ENCODE data around the gene TRPM1. TPM values are rescaled to one million over a fixed set of nuclear protein-coding genes. Genes with fewer than 3 reads are reported as not detected.

TRPM1 gene
- total and polyA plus RNA-seq, 12 donors: 0.34 TPM; not detected in 11

DNA sequence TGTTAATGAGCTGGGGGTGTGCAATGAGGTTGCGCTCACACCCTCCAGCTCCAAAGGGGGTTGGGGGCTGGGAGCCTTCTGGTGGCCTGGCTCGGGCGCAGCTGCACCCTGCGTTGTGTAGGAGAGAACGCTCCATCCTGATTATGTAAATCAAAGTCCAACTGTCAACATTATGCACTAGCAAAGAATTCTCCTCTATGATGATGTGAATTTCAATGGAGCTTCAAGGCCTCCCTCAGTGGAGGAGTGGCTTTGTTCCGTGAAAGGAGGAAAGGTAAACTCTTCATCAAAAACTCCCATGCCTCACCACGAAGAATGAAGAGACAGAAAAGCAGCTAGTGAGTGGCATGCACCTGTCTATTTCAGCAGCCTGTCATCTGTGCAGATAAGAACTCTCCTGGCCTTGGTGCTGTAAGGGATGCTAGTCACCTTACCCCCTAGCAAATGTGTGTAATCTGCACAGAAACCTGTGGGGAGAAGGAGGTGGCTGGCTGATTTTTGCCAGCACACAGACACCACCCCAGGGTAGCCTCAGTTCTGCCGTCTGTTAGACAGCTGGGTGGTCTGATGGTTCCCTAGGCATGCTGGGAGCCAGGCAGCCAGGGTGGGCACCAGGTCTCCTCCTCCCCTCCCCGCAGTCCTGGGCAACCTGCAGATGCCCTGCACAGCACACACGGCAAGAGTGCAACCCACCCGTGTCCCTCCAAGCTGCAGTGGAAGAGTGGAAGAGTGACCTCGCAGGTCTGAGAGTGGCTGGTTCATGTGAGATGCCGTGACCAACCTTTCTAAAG lies 47.0 kb upstream of the TRPM1 start:
- Histone ChIP-seq H3K9me3 (replicated peaks in 1 of 3) (no peaks in the 10 kb centered on the region), H3K4me1 (replicated peaks in 1 of 2) (no peaks in the 10 kb centered on the region), H3K27me3 (no peaks in the 10 kb centered on the region), H3K36me3 (replicated peaks in 1 of 2) (no peaks in the 10 kb centered on the region), H3K27ac (no peak overlapping the region), H3K4me3 (no peak overlapping the region)
- 45 to 67% (median 53%) methylated on average over 10 to 13 of the region's 13 CpGs for WGBS, 4 donors
- TF ChIP-seq, protein P1, sequence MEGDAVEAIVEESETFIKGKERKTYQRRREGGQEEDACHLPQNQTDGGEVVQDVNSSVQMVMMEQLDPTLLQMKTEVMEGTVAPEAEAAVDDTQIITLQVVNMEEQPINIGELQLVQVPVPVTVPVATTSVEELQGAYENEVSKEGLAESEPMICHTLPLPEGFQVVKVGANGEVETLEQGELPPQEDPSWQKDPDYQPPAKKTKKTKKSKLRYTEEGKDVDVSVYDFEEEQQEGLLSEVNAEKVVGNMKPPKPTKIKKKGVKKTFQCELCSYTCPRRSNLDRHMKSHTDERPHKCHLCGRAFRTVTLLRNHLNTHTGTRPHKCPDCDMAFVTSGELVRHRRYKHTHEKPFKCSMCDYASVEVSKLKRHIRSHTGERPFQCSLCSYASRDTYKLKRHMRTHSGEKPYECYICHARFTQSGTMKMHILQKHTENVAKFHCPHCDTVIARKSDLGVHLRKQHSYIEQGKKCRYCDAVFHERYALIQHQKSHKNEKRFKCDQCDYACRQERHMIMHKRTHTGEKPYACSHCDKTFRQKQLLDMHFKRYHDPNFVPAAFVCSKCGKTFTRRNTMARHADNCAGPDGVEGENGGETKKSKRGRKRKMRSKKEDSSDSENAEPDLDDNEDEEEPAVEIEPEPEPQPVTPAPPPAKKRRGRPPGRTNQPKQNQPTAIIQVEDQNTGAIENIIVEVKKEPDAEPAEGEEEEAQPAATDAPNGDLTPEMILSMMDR (IDR thresholded peaks at IDR 0.05): no peak
- TF ChIP-seq POLR2A (IDR thresholded peaks at IDR 0.05): no peak
- peak in 1 of 7 donors; percentile 14 for DNase-seq
- intact Hi-C loops (cut with DNase I): no loop called here

DNA sequence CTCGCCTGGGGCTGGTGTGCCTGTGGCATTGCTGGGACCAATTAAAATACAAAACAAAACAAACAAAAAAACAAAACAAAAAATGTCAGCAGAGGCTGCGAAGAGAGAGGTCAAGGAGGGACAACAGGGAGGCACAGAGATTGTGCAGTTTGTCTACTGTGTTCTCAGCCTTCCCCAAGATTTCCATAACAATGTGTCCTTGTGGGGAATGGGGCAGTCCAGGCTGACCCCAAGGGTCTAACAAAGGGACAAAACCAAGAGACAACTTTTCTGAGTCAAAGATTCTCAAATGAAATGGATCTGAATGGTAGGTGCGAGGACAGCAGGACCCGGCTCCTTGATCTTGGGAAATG lies 46.4 kb upstream of the TRPM1 start:
- Histone ChIP-seq H3K27ac (no peak overlapping the region), H3K36me3 (replicated peaks in 1 of 2) (no peaks in the 10 kb centered on the region), H3K4me1 (replicated peaks in 1 of 2) (no peaks in the 10 kb centered on the region), H3K9me3 (replicated peaks in 1 of 3) (no peaks in the 10 kb centered on the region), H3K4me3 (no peak overlapping the region), H3K27me3 (no peaks in the 10 kb centered on the region)
- no peak for DNase-seq
- WGBS, 4 donors: 66 to 82% (median 75%) methylated on average over 4 of the region's 4 CpGs
- intact Hi-C loops (cut with DNase I): no loop called here
- TF ChIP-seq, protein P1 (IDR thresholded peaks at IDR 0.05): no peak
- TF ChIP-seq POLR2A (IDR thresholded peaks at IDR 0.05): no peak

DNA sequence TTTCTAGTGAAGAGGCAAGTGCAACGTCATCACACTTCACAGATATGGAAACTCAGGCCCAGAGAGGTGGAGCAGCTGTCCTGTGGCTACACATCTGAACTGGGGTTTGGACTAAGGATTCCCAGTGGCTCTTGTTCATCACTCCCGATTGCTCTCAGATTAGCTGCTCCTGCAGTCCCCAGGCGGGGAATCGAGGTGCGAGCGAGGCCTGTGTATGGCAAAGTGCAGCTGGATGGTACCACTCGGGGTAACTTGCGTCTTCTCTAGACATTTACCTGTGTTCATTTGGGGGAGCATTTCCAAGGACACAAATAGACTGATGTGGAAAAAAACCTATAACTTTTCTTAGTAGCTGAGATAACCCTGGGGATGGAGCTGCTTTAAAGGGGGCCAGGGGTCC lies 45.9 kb upstream of the TRPM1 start:
- H3K36me3 ChIP-seq (replicated peaks in 1 of 2): no peaks in the 10 kb centered on the region
- H3K4me3 ChIP-seq: no peak overlapping the region
- intact Hi-C loops (cut with DNase I): no loop called here
- 76 to 88% (median 86%) methylated on average over 6 to 8 of the region's 8 CpGs for WGBS, 4 donors
- no peaks in the 10 kb centered on the region for H3K4me1 ChIP-seq (replicated peaks in 1 of 2)
- H3K9me3 ChIP-seq (replicated peaks in 1 of 3): no peaks in the 10 kb centered on the region
- no peak overlapping the region for H3K27ac ChIP-seq
- no peaks in the 10 kb centered on the region for H3K27me3 ChIP-seq
- TF ChIP-seq POLR2A (IDR thresholded peaks at IDR 0.05): no peak
- TF ChIP-seq, protein P1 (IDR thresholded peaks at IDR 0.05): no peak
- peak in 1 of 7 donors; percentile 18 for DNase-seq

DNA sequence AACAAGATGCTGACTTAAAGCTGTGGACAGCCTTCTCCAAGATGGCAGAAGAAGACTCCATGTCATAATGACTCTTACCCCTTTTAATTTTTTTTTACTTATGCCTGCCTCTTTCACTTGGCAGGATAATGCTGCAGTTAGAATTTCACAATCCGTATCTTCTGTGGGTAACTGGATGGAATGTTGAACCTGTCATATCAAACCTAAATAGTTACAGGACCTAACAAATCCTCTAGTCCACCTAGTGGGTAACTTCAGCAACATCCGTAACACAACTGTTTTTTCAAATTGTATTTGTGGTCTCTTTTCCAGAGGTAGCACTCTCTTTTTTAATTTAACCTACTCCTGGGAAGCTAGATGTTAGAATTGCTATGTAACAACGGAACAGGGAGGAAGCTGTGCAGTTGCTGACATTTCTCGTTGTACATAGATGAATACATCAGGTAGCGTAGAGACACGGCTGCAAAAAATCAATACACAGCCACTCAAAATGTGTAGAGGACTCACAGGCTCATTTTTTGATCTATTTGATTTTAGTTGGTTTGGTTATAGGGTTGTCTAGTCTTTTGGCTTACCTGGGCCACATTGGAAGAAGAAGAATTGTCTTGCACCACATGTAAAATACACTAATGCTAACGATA lies 43.9 kb upstream of the TRPM1 start:
- H3K4me3 ChIP-seq: no peak overlapping the region
- 83 to 91% (median 86%) methylated on average over 7 of the region's 7 CpGs for WGBS, 4 donors
- H3K36me3 ChIP-seq (replicated peaks in 1 of 2): no peaks in the 10 kb centered on the region
- TF ChIP-seq, protein P1 (IDR thresholded peaks at IDR 0.05): no peak
- TF ChIP-seq POLR2A (IDR thresholded peaks at IDR 0.05): no peak
- no peaks in the 10 kb centered on the region for H3K27me3 ChIP-seq
- intact Hi-C loops (cut with DNase I): no loop called here
- no peaks in the 10 kb centered on the region for H3K9me3 ChIP-seq (replicated peaks in 1 of 3)
- H3K27ac ChIP-seq: no peak overlapping the region
- DNase-seq: no peak
- no peaks in the 10 kb centered on the region for H3K4me1 ChIP-seq (replicated peaks in 1 of 2)

Measured in adrenal gland (tissue), 12 donors.